SH-SY5Y (cell line): Measurements from ENCODE around the gene AMIGO1.

Experiments used
- GATA2 ChIP-seq: IDR thresholded peaks from 2 replicates; pipeline ENCODE4 v1.6.1; 2011; ENCODE audit warnings: mild to moderate bottlenecking, low read depth, low read length
- GATA3 ChIP-seq: IDR thresholded peaks from 2 replicates; pipeline ENCODE4 v1.6.1; 2011; ENCODE audit warnings: low read depth, mild to moderate bottlenecking, low read length, moderate library complexity

GRCh38 chr1:109543283-109543987, 33.9 kb upstream of the AMIGO1 start:
- TF ChIP-seq GATA3 (no peak), GATA2 (no peak)
